ENCODE measurements around the gene MGAT5.
A peak's percentile ranks its signal among the peaks of the same experiment; 100 is the strongest.

MGAT5 gene

DNA sequence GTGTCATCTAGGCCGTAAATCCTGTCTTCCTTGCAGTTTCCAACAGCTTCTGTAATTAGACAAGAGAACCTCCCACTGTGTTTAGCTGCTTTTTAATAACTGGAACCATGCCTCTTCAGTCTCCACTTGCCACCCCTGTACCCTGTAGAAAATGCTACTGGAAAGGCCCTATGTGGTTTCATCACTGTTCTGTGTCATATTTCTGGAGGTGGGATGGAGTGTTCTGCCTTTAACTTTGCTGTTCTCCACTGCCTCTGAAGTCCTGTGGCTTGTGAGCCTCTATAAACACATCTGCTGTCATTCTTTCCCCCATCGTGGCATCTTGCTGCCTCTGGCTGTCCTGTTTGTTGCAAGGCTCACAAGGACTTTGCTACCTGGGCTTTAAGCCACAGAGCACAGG, 17.9 kb downstream of the MGAT5 start:
- TF ChIP-seq, protein P1, sequence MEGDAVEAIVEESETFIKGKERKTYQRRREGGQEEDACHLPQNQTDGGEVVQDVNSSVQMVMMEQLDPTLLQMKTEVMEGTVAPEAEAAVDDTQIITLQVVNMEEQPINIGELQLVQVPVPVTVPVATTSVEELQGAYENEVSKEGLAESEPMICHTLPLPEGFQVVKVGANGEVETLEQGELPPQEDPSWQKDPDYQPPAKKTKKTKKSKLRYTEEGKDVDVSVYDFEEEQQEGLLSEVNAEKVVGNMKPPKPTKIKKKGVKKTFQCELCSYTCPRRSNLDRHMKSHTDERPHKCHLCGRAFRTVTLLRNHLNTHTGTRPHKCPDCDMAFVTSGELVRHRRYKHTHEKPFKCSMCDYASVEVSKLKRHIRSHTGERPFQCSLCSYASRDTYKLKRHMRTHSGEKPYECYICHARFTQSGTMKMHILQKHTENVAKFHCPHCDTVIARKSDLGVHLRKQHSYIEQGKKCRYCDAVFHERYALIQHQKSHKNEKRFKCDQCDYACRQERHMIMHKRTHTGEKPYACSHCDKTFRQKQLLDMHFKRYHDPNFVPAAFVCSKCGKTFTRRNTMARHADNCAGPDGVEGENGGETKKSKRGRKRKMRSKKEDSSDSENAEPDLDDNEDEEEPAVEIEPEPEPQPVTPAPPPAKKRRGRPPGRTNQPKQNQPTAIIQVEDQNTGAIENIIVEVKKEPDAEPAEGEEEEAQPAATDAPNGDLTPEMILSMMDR (IDR thresholded peaks at IDR 0.05; ENCODE audit: low read length): no peak
- no peak for TF ChIP-seq EZH2 (IDR thresholded peaks at IDR 0.05; ENCODE audit: borderline replicate concordance, low read length)
- H2AFZ ChIP-seq (ENCODE audit: low read length): no peak overlapping the region
- no peaks in the 10 kb centered on the region for H3F3A ChIP-seq (ENCODE audit: insufficient read depth, low read length)
- H3K27me3 ChIP-seq (ENCODE audit: insufficient read depth, low read length): no peaks in the 10 kb centered on the region
- peak overlapping the region; percentile 94 for H3K27ac ChIP-seq (ENCODE audit: low read depth, low read length, poor library complexity, severe bottlenecking)
- H4K20me1 ChIP-seq (ENCODE audit: insufficient read depth, low read length): no peaks in the 10 kb centered on the region
- H3K9ac ChIP-seq (ENCODE audit: low read length): peak overlapping the region; percentile 40; the same call in 1 of the 2 replicates
- H3K79me2 ChIP-seq (ENCODE audit: insufficient read depth, low read length): peaks cover 27% of the 10 kb centered on the region
- peak overlapping the region; percentile 34 for H3K4me3 ChIP-seq (ENCODE audit: low read depth, low read length, poor library complexity, severe bottlenecking)
- peak overlapping the region; percentile 63 for H3K4me2 ChIP-seq (ENCODE audit: low read length)
- peaks cover 100% of the 10 kb centered on the region for H3K4me1 ChIP-seq (ENCODE audit: insufficient read depth, low read length, severe bottlenecking)
- peaks cover 42% of the 10 kb centered on the region; the same call in 1 of the 2 replicates for H3K36me3 ChIP-seq (ENCODE audit: insufficient read depth, low read length)
- no peaks in the 10 kb centered on the region for H3K9me2 ChIP-seq (ENCODE audit: low read depth, low read length)
- no peaks in the 10 kb centered on the region for H3K9me3 ChIP-seq (ENCODE audit: low read length)

- Histone ChIP-seq H3K4me1 (ENCODE audit: insufficient read depth, low read length, severe bottlenecking) (peaks cover 100% of the 10 kb centered on the region), H2AFZ (ENCODE audit: low read length) (no peak overlapping the region), H3K27ac (ENCODE audit: low read depth, low read length, poor library complexity, severe bottlenecking) (peak overlapping the region; percentile 94)
Measured at GRCh38 chr2:134272806-134273205, 18.9 kb downstream of the MGAT5 start.

DNA sequence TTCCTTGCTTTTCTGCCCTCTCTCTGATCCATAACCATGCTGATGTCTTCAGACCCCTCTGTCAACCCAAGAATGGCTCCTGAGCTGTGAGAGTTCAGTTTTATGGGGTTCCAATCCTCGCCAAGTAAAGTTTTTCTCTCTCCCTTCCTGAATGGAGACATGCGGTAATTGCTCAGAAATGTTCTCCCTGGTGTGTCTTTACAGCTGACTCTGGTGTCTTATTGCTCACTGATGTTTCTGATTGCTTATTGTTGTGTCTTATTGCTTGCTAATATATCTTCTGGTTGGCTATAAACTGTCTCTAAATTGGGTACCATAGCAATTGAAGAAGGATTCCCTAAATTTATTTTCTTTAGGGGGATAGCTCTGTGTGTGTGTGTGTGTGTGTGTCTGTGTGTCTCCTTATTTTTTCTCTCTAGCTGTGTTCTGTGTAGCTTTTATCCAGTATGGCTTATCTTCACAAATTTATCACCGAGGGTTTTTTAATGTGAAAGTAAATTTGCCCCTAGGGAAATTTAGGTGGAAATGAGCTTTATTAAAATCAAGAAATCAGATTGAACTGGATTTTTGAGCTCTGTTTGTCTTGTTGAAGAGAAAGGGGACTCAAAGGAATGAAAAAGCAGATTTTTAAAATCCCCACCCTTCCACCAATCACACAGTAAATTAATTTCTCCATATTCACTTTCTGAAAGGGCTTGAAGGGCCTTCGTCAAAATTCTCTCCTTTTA, 19.5 kb downstream of the MGAT5 start:
- peaks cover 100% of the 10 kb centered on the region for H3K4me1 ChIP-seq (ENCODE audit: insufficient read depth, low read length, severe bottlenecking)
- H3K36me3 ChIP-seq (ENCODE audit: insufficient read depth, low read length): peaks cover 57% of the 10 kb centered on the region; the same call in 1 of the 2 replicates
- H4K20me1 ChIP-seq (ENCODE audit: insufficient read depth, low read length): no peaks in the 10 kb centered on the region
- peak overlapping the region; percentile 94 for H3K27ac ChIP-seq (ENCODE audit: low read depth, low read length, poor library complexity, severe bottlenecking)
- H3K27me3 ChIP-seq (ENCODE audit: insufficient read depth, low read length): no peaks in the 10 kb centered on the region
- H3K4me3 ChIP-seq (ENCODE audit: low read depth, low read length, poor library complexity, severe bottlenecking): peak overlapping the region; percentile 34
- peak overlapping the region; percentile 52 for H3K9ac ChIP-seq (ENCODE audit: low read length)
- H3K9me3 ChIP-seq (ENCODE audit: low read length): no peaks in the 10 kb centered on the region
- peaks cover 39% of the 10 kb centered on the region for H3K79me2 ChIP-seq (ENCODE audit: insufficient read depth, low read length)
- H3K4me2 ChIP-seq (ENCODE audit: low read length): peak overlapping the region; percentile 63
- H3F3A ChIP-seq (ENCODE audit: insufficient read depth, low read length): no peaks in the 10 kb centered on the region
- no peak for TF ChIP-seq EZH2 (IDR thresholded peaks at IDR 0.05; ENCODE audit: borderline replicate concordance, low read length)
- TF ChIP-seq, protein P1 (IDR thresholded peaks at IDR 0.05; ENCODE audit: low read length): no peak
- no peaks in the 10 kb centered on the region for H3K9me2 ChIP-seq (ENCODE audit: low read depth, low read length)
- H2AFZ ChIP-seq (ENCODE audit: low read length): no peak overlapping the region

More at GRCh38 chr2:134272806-134273205, 18.9 kb downstream of the MGAT5 start:
- H3K4me2 ChIP-seq (ENCODE audit: low read length): peak overlapping the region; percentile 63
- peak overlapping the region; percentile 52 for H3K9ac ChIP-seq (ENCODE audit: low read length)
- H3K36me3 ChIP-seq (ENCODE audit: insufficient read depth, low read length): peaks cover 51% of the 10 kb centered on the region; the same call in 1 of the 2 replicates
- H3K27me3 ChIP-seq (ENCODE audit: insufficient read depth, low read length): no peaks in the 10 kb centered on the region
- no peaks in the 10 kb centered on the region for H3K9me3 ChIP-seq (ENCODE audit: low read length)
- H4K20me1 ChIP-seq (ENCODE audit: insufficient read depth, low read length): no peaks in the 10 kb centered on the region
- H3K79me2 ChIP-seq (ENCODE audit: insufficient read depth, low read length): peaks cover 33% of the 10 kb centered on the region
- no peak for TF ChIP-seq EZH2 (IDR thresholded peaks at IDR 0.05; ENCODE audit: borderline replicate concordance, low read length)
- no peaks in the 10 kb centered on the region for H3F3A ChIP-seq (ENCODE audit: insufficient read depth, low read length)
- no peaks in the 10 kb centered on the region for H3K9me2 ChIP-seq (ENCODE audit: low read depth, low read length)
- H3K4me3 ChIP-seq (ENCODE audit: low read depth, low read length, poor library complexity, severe bottlenecking): peak overlapping the region; percentile 34
